OCI-LY1 (cell line): ENCODE results near the gene HESX1.

Experiments used
- H2AFZ ChIP-seq: fragments of 200-600 bp; sonication (generic), shearing (Covaris generic); 2 replicates; pipeline ENCODE4 v1.6.0; 2014; ENCODE audit warnings: antibody characterized with exemption, mild to moderate bottlenecking, low read length
- H3F3A ChIP-seq: fragments of 200-600 bp; sonication (generic), shearing (Covaris generic); 2 replicates; pipeline ENCODE4 v1.6.0; 2014; ENCODE audit warnings: mild to moderate bottlenecking, antibody characterized with exemption, low read length, moderate library complexity; ENCODE audit not compliant: insufficient read depth
- H3K27ac ChIP-seq: fragments of 200-600 bp; sonication (generic); 2 replicates; pipeline ENCODE4 v1.5.1; 2014; ENCODE audit warnings: low read length, mixed run types, mild to moderate bottlenecking, low read depth; ENCODE audit not compliant: poor library complexity, severe bottlenecking
- H3K27me3 ChIP-seq: fragments of 200-600 bp; sonication (generic); 2 replicates; pipeline ENCODE4 v1.6.0; 2014; ENCODE audit warnings: antibody characterized with exemption, mild to moderate bottlenecking, low read length, moderate library complexity; ENCODE audit not compliant: insufficient read depth
- H3K36me3 ChIP-seq: fragments of 200-600 bp; sonication (generic); 2 replicates; pipeline ENCODE4 v1.6.1; 2014; ENCODE audit warnings: mild to moderate bottlenecking, antibody characterized with exemption, low read length, moderate library complexity, mixed read lengths; ENCODE audit not compliant: insufficient read depth
- H3K4me1 ChIP-seq: fragments of 200-600 bp; sonication (generic); 2 replicates; pipeline ENCODE4 v1.5.1; 2014; ENCODE audit warnings: mild to moderate bottlenecking, low read length, moderate library complexity; ENCODE audit not compliant: insufficient read depth, severe bottlenecking
- H3K4me2 ChIP-seq: fragments of 200-600 bp; sonication (generic), shearing (Covaris generic); 2 replicates; pipeline ENCODE4 v1.6.1; 2014; ENCODE audit warnings: low read length
- H3K4me3 ChIP-seq: fragments of 200-600 bp; sonication (generic); 2 replicates; pipeline ENCODE4 v1.5.1; 2014; ENCODE audit warnings: low read length, low read depth, mild to moderate bottlenecking, mixed read lengths; ENCODE audit not compliant: poor library complexity, severe bottlenecking
- H3K79me2 ChIP-seq: fragments of 200-600 bp; shearing (Covaris generic); 2 replicates; pipeline ENCODE4 v1.6.1; 2016; ENCODE audit warnings: mixed run types, low read length, mixed read lengths; ENCODE audit not compliant: insufficient read depth
- H3K9ac ChIP-seq: fragments of 200-600 bp; sonication (generic), shearing (Covaris generic); 2 replicates; pipeline ENCODE4 v1.6.1; 2014; ENCODE audit warnings: mild to moderate bottlenecking, low read length, mixed read lengths
- H3K9me2 ChIP-seq: fragments of 200-600 bp; sonication (generic), shearing (Covaris generic); 2 replicates; pipeline ENCODE4 v1.6.1; 2014; ENCODE audit warnings: low read depth, mild to moderate bottlenecking, low read length, mixed read lengths
- H3K9me3 ChIP-seq: fragments of 200-600 bp; shearing (Covaris generic); 2 replicates; pipeline ENCODE4 v1.6.1; 2014; ENCODE audit warnings: low read length, mixed read lengths
- H4K20me1 ChIP-seq: fragments of 200-600 bp; sonication (generic), shearing (Covaris generic); 2 replicates; pipeline ENCODE4 v1.6.0; 2016; ENCODE audit warnings: mild to moderate bottlenecking, low read length; ENCODE audit not compliant: insufficient read depth
- EZH2 ChIP-seq: fragments of 200-600 bp; sonication (generic), shearing (Covaris generic); IDR thresholded peaks from 2 replicates; pipeline ENCODE4 v1.8.0; 2017; ENCODE audit warnings: borderline replicate concordance, mixed run types, mild to moderate bottlenecking, antibody characterized with exemption, low read length, moderate library complexity, mixed read lengths
- TF ChIP-seq, protein P1 (sequence below): fragments of 200-600 bp; sonication (generic), shearing (Covaris generic); IDR thresholded peaks from 2 replicates; pipeline ENCODE4 v1.5.1; 2017; ENCODE audit warnings: mild to moderate bottlenecking, antibody characterized with exemption, low read length, moderate library complexity, mixed read lengths

HESX1 gene

DNA sequence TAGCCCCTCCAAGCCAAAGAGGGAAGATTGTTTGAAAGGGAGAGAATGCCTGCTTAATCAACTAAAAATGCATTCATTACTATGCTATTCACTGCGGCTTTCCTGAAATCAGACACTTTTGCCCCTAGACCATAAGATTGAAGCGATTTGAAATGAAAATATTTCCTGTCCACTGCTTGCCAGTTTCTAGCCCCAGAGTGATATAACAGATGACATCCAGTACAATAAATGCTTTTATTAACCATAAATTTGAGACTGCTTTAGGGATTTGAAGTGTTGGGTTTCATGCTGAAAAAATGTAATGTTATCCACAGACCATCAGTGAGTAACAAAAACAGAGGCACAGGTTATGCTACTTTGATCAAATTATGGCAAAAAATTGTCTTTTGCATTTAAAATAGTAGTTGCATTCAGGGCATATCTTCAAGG, 48.7 kb downstream of the HESX1 start:
- Histone ChIP-seq H3K4me2 (no peak overlapping the region), H3K4me3 (no peak overlapping the region), H3K36me3 (no peaks in the 10 kb centered on the region), H3K79me2 (no peaks in the 10 kb centered on the region), H4K20me1 (no peaks in the 10 kb centered on the region), H3K27ac (no peak overlapping the region), H3K9me3 (no peaks in the 10 kb centered on the region), H2AFZ (no peak overlapping the region), H3K4me1 (no peaks in the 10 kb centered on the region), H3K9ac (no peak overlapping the region), H3F3A (no peaks in the 10 kb centered on the region), H3K27me3 (no peaks in the 10 kb centered on the region), H3K9me2 (no peaks in the 10 kb centered on the region)
- TF ChIP-seq, protein P1, sequence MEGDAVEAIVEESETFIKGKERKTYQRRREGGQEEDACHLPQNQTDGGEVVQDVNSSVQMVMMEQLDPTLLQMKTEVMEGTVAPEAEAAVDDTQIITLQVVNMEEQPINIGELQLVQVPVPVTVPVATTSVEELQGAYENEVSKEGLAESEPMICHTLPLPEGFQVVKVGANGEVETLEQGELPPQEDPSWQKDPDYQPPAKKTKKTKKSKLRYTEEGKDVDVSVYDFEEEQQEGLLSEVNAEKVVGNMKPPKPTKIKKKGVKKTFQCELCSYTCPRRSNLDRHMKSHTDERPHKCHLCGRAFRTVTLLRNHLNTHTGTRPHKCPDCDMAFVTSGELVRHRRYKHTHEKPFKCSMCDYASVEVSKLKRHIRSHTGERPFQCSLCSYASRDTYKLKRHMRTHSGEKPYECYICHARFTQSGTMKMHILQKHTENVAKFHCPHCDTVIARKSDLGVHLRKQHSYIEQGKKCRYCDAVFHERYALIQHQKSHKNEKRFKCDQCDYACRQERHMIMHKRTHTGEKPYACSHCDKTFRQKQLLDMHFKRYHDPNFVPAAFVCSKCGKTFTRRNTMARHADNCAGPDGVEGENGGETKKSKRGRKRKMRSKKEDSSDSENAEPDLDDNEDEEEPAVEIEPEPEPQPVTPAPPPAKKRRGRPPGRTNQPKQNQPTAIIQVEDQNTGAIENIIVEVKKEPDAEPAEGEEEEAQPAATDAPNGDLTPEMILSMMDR, result no peak
- TF ChIP-seq EZH2, result no peak

DNA sequence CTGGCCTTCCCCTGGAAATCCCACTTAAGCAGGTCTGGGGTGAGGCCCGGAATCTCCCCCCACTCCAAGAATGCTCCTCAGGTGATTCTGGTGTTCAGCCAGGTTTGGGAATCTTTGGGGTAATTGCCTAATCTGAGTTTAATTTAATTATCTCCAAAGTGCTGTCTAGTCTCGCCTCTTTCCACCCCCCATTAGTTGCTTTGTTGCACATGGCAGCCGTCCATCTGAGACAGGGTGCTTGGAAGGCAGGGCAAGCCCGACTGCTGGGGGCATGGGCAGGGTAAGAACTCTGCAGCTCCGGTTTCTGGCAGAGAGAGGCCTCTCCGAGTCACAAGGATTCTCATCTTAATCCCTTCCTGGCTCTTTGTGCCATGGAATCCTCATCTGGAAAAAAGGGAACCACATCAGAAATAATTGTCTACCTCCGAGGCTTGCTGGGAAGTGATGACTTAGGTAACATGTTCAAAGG, 49.6 kb downstream of the HESX1 start:
- no peak overlapping the region for H2AFZ ChIP-seq
- TF ChIP-seq, protein P1, result no peak
- no peak for TF ChIP-seq EZH2
- H3K4me1 ChIP-seq, result no peaks in the 10 kb centered on the region
- no peak overlapping the region for H3K27ac ChIP-seq
- no peak overlapping the region for H3K9ac ChIP-seq
- no peak overlapping the region for H3K4me2 ChIP-seq
- no peaks in the 10 kb centered on the region for H3K9me2 ChIP-seq
- no peaks in the 10 kb centered on the region for H3K9me3 ChIP-seq
- H4K20me1 ChIP-seq, result no peaks in the 10 kb centered on the region
- no peaks in the 10 kb centered on the region for H3K79me2 ChIP-seq
- no peaks in the 10 kb centered on the region for H3F3A ChIP-seq
- no peaks in the 10 kb centered on the region for H3K27me3 ChIP-seq
- H3K36me3 ChIP-seq, result no peaks in the 10 kb centered on the region
- H3K4me3 ChIP-seq, result no peak overlapping the region
